Activated CD8-positive, alpha-beta memory T cell treated with anti-CD3 and anti-CD28 coated beads for 48 hours (primary cell): ENCODE data around the gene RALY.

ENCODE experiments used
- DNase-seq, 3 experiments: peaks; one replicate each; pipeline ENCODE4 v3.0.0-alpha.2; 2020; ENCODE audit warnings: low read depth in 2 of 3, low spot score in 2 of 3

The RALY gene

DNA sequence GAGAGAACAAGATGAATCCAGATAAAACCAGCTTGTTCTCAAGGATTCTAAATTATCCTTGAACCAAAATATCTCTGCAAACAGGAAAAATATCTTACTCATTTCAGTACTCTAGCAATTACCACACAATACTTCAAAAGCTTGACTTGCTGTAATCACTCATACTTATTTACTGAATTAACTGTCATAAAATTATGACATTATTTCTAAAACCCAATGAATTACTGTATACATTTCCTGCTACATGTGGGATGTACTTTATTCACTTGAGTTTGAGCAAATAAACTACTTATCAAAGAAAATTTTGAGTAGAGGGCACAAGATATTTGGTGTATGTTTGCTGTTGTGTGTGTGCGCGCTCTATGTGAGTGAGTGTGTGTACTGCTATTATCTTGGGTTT lies 108.6 kb downstream of the RALY start:
- no peak for DNase-seq

- no peak for DNase-seq
Measured at GRCh38 chr20:34104059-34104458, 110.3 kb downstream of the RALY start.

- no peak for DNase-seq
Measured at GRCh38 chr20:34105978-34106675, 112.4 kb downstream of the RALY start.

GRCh38 chr20:34108616-34109174 lies 115.0 kb downstream of the RALY start:
- DNase-seq: no peak

GRCh38 chr20:34109442-34109841 lies 115.7 kb downstream of the RALY start:
- no peak for DNase-seq

- no peak for DNase-seq
Measured at GRCh38 chr20:34110025-34110744, 116.5 kb downstream of the RALY start.

DNA sequence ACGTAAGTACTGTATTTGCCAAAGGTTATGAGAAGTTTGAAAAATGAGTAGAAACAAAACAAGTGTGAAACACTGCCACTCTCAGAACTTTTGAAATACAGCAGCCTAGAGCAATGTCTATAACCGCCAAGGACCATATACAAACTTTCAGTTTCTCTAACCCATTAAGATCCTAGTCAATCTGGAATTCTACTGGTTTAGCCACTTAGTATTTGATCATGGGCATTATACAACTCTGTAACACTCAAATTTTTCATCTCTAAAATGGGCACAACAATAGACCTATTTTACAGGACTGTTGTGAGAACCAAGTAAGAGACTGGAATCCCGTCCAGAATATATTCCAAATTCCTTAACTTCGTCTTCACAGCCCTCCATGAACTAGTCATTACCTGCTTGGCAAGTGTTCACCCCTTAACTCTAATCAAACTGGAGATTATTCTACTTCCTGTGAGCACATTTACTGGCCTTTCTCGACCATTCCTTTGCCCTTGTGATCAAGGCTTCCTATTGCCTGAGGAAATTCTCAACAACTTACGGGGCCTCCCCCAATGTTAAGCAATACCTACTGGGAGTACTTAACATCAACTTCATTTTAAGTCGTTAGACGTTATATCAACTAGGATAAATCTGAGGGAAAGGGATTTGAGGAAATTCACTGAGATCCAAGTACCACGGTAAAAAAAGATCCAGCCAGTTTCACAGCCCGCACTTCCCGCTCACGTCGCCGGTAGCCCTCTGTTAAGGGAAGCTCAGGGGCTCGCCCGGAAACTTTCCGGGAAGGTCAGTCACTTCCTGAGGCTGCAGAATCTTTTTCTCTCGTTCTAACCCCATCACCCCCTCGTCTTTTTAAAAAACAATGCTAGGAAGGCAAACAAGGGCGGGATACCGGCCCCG lies 117.3 kb downstream of the RALY start:
- DNase-seq: no peak

- peak; percentile 61 to 91 (median 76) for DNase-seq
Measured at GRCh38 chr20:34111702-34112599, 118.2 kb downstream of the RALY start, which contains the start of gene EIF2S2. EIF2S2 (minus strand) TSS chr20:34112243; CDS start chr20:34112110, 133 bp downstream.

- no peak for DNase-seq
Measured at GRCh38 chr20:34112600-34113101, 118.9 kb downstream of the RALY start.

DNA sequence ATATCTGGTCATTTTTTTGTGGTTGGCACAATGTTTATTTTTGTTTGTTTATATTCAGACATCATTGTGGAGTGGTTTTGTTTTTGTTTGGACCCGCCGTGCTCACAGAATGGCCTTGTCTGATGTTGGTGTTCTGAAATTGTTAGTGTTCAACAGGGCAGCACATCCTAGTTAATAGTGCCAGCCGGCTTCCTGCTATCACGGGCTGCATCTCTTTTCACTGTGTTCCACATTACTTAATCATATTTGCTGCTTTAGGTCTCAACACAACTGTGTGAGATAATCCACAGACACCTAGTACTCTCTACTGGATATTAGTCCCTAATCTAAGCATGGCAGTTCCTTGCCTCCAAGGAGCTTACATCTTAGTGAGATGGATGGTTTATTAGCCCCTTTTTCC lies 121.1 kb downstream of the RALY start:
- no peak for DNase-seq

DNA sequence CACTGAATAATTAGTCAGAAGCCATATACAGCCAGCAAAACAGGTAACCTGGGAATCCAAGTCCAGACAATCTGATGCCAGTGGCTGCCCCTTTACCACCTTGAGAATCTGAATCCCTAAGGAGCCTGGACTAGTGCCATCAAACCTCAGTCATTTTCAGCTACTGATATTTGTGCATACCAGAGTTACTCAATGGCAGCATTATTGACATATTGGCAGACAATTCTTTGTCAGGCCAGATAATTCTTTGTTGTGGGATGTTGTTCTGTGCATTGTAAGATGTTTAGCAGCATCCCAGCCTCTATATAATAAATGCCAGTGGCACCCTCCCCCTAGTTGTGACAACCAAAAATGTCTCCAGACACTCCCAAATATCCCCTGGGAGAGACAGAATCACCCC lies 121.5 kb downstream of the RALY start:
- DNase-seq: no peak

GRCh38 chr20:34120213-34120612 lies 126.5 kb downstream of the RALY start:
- DNase-seq: no peak

- DNase-seq: no peak
Measured at GRCh38 chr20:34122274-34122980, 128.7 kb downstream of the RALY start.

DNA sequence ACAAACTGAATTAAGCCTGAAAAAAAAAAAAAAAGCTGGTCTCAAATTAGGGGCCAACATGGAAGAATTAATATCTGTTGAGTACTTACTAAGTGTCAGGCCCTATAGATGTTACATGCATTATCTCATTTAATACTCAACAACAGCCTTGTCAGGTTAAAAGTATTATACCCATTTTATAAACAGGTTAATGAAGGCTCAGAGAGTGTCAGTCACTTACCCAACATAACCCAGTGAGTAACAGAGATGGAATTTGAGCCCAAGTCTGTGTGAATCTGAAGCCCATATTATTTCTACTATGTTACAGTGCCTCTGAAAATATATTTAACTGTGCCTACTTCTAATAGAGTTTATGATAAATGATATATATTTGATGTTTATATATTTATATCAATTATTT lies 129.6 kb downstream of the RALY start:
- DNase-seq: no peak

- no peak for DNase-seq
Measured at GRCh38 chr20:34124469-34125249, 130.9 kb downstream of the RALY start.

DNA sequence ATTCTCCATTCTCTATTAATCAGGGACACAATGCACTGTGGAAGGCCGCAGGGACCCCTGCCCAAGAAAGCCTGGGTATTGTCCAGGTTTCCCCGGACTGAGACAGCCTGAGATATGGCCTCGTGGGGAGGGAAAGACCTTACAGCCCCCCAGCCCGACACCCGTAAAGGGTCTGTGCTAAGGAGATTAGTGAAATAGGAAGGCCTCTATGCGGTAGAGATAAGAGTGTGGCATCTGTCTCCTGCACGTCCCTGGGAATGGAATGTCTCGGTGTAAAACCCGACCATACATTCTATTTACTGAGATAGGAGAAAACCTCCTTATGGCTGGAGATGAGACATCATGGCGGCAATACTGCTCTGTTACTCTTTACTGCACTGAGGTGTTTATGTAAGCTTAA lies 134.1 kb downstream of the RALY start:
- no peak for DNase-seq

DNA sequence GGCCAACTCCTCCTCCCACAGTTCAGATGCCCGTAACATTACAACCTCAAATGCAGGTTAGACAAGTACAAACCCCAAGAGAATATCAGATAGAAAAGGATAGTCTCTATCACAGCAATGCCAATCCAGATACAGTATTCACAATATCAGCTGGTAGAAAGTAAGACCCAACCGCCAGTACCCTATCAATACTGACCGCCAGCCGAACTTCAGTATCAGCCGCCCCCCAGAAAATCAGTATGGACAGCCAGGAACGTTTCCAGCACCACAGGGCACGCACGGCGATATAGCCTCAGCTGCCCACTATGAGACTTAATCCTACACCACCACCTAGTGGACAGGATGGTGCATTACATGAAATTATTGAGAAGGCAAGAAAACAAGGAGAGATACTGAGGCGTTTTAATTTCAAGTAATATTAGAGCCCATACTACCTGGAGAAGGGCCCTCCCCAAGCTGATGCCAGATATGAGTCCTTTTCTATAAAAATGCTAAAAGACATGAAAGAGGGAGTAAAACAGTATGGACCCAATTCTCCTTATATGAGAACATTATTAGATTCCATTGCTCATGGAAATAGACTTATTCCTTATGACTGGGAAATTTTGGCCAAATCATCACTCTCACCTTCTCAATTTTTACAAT lies 135.9 kb downstream of the RALY start:
- no peak for DNase-seq

GRCh38 chr20:34131491-34131890 lies 137.8 kb downstream of the RALY start:
- no peak for DNase-seq
